Skin epidermis (tissue), 12 donors: ENCODE measurements around the gene RUNX1.

Source experiments
- H3K27ac ChIP-seq, 21 experiments: fragments of 200-600 bp; sonication (generic) in 11 of 21; one replicate each; pipeline ENCODE4 v1.5.0; 2020; ENCODE audit warnings: mild to moderate bottlenecking in 3 of 21, inconsistent platforms in 2 of 21, moderate library complexity in 2 of 21
- H3K4me3 ChIP-seq, 7 experiments: fragments of 200-600 bp; sonication (generic) in 2 of 7; one replicate each; pipeline ENCODE4 v1.5.0; 2020; ENCODE audit warnings: inconsistent platforms in 2 of 7, mild to moderate bottlenecking in 2 of 7, moderate library complexity in 1 of 7

Gene RUNX1

GRCh38 chr21:35048706-35049617, at the start of gene RUNX1:
Gene RUNX1 (minus strand): TSS chr21:35049302.
- H3K27ac ChIP-seq = peak within 1 kb of the TSS in 20 of 21 experiments; percentile 2 to 96 (median 80)

GRCh38 chr21:35097525-35097924, 48.4 kb upstream of the RUNX1 start:
- Histone ChIP-seq H3K27ac (no peak overlapping the region), H3K4me3 (no peak overlapping the region)

More at GRCh38 chr21:35048706-35049617, at the start of gene RUNX1:
- H3K4me3 ChIP-seq = peak within 1 kb of the TSS; percentile 31 to 48 (median 39)

- Histone ChIP-seq H3K27ac (no peak overlapping the region), H3K4me3 (no peak overlapping the region)
Observed at GRCh38 chr21:35096959-35097358, 47.9 kb upstream of the RUNX1 start.

DNA sequence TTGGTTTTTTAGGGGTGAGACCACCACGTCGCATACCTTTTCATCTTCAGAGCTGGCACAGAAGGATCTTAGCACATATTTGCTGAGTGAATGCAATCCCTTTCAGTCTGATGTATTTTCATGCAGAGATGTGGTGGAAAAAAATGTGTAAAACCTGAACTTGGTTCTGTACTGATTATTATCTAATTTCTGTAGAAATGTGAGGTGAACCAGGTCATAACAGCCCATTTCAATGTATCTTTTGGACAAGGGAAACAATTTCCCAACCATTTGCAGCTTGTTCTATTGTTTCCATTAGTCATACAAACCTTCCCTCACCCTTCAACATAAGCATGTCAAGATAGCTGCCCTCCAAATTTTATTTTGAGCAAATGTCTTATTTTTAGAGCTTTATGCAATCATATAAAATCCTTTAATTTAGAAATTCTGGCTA, 46.8 kb upstream of the RUNX1 start:
- H3K4me3 ChIP-seq = no peak overlapping the region
- no peak overlapping the region for H3K27ac ChIP-seq

GRCh38 chr21:35093514-35093913, 44.4 kb upstream of the RUNX1 start:
- Histone ChIP-seq H3K27ac (no peak overlapping the region), H3K4me3 (no peak overlapping the region)

DNA sequence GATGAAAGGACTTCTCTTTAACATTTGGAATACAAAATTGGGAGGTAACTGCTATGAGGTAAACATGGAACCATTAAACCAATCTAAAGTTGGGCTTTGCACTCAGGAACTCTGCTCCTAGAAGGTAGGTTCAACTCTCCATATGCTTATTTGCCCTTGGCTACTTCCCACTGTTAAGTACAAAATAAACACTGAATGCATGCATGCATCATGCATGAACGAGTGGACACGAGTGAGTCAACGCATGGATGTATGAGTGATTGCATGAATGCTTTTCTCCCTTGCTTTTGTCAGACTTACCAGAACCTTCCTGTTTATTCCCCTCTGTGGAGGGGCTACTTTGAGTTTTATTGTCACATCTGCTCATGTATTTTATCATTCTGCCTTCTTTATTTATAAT, 42.4 kb upstream of the RUNX1 start:
- Histone ChIP-seq H3K27ac (no peak overlapping the region), H3K4me3 (no peak overlapping the region)

- no peak overlapping the region for H3K27ac ChIP-seq
- no peak overlapping the region for H3K4me3 ChIP-seq
Observed at GRCh38 chr21:35090403-35090802, 41.3 kb upstream of the RUNX1 start.

DNA sequence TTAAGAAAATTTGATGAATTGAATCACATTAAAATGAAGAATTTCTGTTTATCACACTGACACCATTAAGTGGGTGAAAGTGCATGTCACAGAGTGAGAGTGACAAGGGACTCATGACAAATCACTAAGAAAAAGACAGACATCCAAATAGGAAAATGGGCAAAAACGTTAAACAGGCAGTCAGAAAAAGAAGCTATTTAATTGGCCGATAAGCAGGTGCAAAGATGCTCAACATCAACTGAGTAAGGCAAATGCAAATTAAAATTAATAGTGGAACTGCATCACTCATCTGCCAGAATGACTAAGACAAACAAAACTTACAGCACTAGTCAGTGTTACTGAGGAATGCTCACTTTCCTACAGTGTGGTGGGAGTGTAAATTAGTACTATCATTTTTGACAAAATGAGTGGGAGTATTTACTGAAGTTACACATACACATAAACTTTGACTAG, 39.2 kb upstream of the RUNX1 start:
- no peak overlapping the region for H3K4me3 ChIP-seq
- no peak overlapping the region for H3K27ac ChIP-seq

- no peak overlapping the region for H3K4me3 ChIP-seq
- H3K27ac ChIP-seq = no peak overlapping the region
Observed at GRCh38 chr21:35086357-35086756, 37.3 kb upstream of the RUNX1 start.

GRCh38 chr21:35084869-35085268, 35.8 kb upstream of the RUNX1 start:
- Histone ChIP-seq H3K27ac (no peak overlapping the region), H3K4me3 (no peak overlapping the region)

DNA sequence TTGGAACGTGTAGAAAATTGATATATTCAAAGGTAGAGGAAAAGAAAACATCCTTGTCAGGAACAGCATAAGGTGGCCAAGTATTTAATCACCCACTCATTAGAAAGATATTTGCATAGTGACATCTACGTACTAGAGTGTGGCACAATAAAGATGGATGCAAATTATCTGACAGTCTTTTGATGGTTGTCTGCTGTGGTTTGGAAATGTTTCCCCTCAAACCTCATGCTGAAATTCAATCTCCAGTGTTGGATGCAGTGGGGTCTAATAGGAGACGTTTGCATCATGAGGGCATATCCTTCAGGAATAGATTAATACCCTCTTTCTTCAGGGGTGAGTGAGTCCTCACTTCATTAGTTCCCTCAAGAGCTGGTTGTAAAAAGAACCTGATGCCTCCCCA, 34.1 kb upstream of the RUNX1 start:
- Histone ChIP-seq H3K27ac (no peak overlapping the region), H3K4me3 (no peak overlapping the region)

DNA sequence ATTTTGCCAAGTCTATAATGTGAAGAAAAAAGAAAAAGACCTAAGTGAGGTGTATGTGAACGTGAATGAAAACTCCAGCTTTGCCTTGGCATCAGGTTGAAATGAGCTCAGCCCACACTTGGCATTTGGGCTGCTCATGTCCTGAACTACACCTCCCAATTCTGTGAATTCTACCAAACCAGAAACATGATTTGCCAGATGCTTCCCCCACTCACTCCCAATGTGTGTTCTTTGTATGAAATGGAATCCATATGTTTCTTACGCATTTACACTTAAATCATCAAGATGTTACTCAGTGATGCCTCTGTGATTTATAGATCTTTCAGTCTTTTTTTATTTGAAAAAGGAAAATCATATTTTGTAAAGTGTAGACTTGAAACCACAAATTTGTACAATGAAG, 32.8 kb upstream of the RUNX1 start:
- H3K27ac ChIP-seq = no peak overlapping the region
- H3K4me3 ChIP-seq = no peak overlapping the region

- no peak overlapping the region for H3K4me3 ChIP-seq
- no peak overlapping the region for H3K27ac ChIP-seq
Observed at GRCh38 chr21:35079181-35079580, 30.1 kb upstream of the RUNX1 start.

GRCh38 chr21:35077975-35078374, 28.9 kb upstream of the RUNX1 start:
- Histone ChIP-seq H3K4me3 (no peak overlapping the region), H3K27ac (no peak overlapping the region)

DNA sequence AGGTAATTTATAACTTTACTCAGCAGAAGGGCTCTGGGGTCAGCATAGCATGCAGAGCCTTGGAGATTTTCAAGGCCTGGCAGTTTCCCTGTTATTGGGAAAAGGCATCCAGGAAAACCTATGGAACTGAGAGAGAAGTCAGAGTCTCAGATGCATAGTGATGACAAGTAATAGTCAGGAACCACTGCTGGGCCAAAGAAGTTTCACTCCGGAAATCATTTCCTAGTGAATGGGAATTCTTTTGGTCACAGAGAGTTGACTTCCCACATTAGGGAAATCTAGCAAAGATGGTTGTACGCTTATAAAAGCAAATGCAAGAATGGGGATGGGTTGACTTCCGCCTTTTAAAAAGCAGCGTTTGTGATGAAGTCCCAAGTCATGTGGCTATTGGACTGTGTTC, 28.4 kb upstream of the RUNX1 start:
- no peak overlapping the region for H3K27ac ChIP-seq
- no peak overlapping the region for H3K4me3 ChIP-seq

DNA sequence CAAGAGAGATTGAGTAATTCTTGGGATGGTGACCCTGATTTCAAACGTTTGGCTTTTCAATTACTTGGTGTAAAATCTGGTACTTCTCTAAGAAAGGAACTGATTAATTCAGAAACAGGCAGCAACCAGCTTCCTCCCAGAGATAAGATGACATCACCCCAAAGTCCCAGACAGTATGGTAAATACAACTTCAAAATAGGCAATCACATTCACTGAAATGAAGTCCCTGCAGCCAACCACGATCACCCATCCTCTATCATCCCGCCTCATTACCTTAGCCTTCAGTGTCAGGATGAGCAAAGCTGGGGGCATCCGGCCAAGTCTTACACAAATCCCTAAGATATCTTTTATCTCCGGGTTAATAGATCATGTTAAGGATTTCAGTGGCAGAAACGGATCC, 26.4 kb upstream of the RUNX1 start:
- no peak overlapping the region for H3K4me3 ChIP-seq
- no peak overlapping the region for H3K27ac ChIP-seq

DNA sequence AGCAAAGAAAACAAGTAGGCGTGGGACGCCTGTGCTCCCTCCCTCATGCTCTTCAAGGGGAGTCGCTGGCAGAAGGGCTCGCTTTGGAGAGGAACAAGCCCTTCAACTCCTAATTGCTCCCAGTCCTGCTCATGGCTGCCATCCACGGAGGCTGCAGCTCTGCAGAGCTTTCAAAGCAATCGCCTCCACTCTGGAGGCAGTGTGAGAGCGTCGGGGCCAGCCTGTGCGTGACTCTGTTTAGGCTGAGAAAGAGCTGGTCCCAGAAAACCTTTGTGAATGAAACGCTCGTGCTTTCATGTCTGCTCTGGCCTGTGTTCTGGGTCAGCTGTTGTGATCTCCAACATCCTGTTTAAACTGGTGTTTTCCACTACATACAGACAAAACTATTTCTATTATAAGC, 23.9 kb upstream of the RUNX1 start:
- H3K4me3 ChIP-seq = no peak overlapping the region
- peak overlapping the region in 8 of 21 experiments; percentile 17 to 85 (median 50) for H3K27ac ChIP-seq

- Histone ChIP-seq H3K4me3 (no peak overlapping the region), H3K27ac (peak overlapping the region in 4 of 21 experiments; percentile 39 to 85 (median 60))
Observed at GRCh38 chr21:35072557-35072956, 23.5 kb upstream of the RUNX1 start.

DNA sequence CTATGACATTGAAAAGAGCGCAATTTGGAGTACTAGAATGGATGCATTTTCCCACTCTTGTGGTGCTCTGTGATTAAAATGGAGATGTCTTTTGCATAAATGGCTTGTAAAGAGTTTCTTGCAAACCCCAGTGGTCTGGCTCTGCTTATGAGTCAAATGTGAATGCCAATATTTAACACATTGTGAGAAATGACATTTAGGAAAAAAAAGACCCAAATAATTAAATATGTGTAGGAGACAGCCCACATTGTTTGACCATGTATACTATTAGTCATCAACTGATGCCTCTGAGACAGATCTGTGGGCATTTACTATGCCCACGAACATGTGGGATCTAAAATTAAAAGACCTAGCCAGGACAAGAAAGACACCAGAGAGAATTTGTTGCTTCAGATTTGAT, 22.2 kb upstream of the RUNX1 start:
- no peak overlapping the region for H3K4me3 ChIP-seq
- peak overlapping the region in 5 of 21 experiments; percentile 27 to 63 (median 43) for H3K27ac ChIP-seq

GRCh38 chr21:35070436-35070835, 21.3 kb upstream of the RUNX1 start:
- Histone ChIP-seq H3K4me3 (no peak overlapping the region), H3K27ac (peak overlapping the region in 2 of 21 experiments; percentile 27 to 63)

DNA sequence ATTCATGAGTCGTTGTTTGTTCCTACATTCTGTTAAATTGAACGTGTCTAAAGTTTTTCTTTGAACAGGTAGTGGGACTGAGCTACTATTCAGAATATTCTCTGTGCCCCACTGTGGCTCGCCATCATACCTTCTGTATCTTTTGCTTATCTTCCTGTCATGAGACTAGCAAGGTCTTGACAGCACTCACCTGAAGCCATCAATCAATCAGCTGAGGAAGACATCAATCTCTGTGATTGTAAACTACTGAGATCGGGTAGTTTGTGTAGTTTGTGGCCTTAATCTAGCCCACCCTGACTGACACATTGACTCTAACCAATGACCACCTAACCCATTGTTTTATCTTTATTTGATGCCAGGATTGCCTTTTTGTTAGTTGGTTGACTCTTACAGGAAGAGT, 17.7 kb upstream of the RUNX1 start:
- Histone ChIP-seq H3K4me3 (no peak overlapping the region), H3K27ac (no peak overlapping the region)
